Measurements from ENCODE around the gene RHBDF1. TPM values are rescaled to one million over a fixed set of nuclear protein-coding genes. Genes with fewer than 3 reads are reported as not detected.

Gene RHBDF1
- total and polyA plus RNA-seq, 2 experiments from 2014 or later, result 41.5 to 73.6 TPM

DNA sequence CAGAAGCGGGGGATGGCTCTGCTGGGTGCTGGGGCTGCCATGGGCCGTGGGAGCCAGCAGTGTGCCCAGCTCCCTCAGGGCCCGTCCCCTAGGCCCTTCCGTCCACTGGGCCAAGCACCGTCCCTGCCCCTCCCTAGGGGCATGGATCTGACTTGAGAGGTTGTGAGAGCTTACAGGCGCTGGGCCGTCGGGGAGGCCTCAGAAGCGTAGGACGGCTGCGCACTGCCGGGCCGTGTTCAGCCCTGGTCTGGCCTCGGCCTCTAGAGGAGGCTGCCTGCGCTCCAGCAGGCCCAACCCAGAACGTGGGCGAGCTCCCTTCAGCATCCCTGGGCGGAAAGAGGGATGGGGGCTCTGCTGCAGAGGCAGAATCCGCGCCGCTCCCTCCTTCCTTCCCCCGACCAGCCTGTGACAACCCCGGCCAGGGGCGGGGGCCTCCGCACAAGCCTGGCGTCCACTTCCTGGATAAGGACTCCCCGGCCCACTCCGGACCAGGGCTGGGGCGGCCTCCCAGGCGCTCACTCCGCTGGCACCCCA lies 4.9 kb upstream of the RHBDF1 start:
- peak; percentile 79 for DNase-seq (ENCODE audit: low spot score)
- 33% methylated on average over 23 of the region's 31 CpGs for WGBS (ENCODE audit: low lambda C conversion rate, missing lambda C conversion rate)
- Histone ChIP-seq H3K79me2 (peaks cover 7% of the 10 kb centered on the region), H3K27ac (peak overlapping the region; percentile 95), H3K9me2 (replicated peaks; ENCODE audit: insufficient read depth) (no peaks in the 10 kb centered on the region), H2AFZ (peak overlapping the region; percentile 90), H3K27me3 (no peaks in the 10 kb centered on the region), H3K4me3 (peak overlapping the region; percentile 75), H3K9me3 (ENCODE audit: low read depth) (no peaks in the 10 kb centered on the region), H3K4me2 (peak overlapping the region; percentile 100), H4K20me1 (ENCODE audit: insufficient read depth, poor library complexity, severe bottlenecking) (no peaks in the 10 kb centered on the region), H3K4me1 (ENCODE audit: insufficient read depth) (peaks cover 53% of the 10 kb centered on the region), H3K36me3 (replicated peaks; ENCODE audit: insufficient read depth, low read depth) (no peaks in the 10 kb centered on the region)
- no peak for TF ChIP-seq EZH2 (IDR thresholded peaks at IDR 0.05; ENCODE audit: borderline replicate concordance)

- Histone ChIP-seq H3K79me2 (peaks cover 7% of the 10 kb centered on the region), H2AFZ (no peak overlapping the region), H3K4me1 (ENCODE audit: insufficient read depth) (peaks cover 53% of the 10 kb centered on the region), H3K36me3 (replicated peaks; ENCODE audit: insufficient read depth, low read depth) (no peaks in the 10 kb centered on the region), H3K4me2 (peak overlapping the region; percentile 100), H3K9me3 (ENCODE audit: low read depth) (no peaks in the 10 kb centered on the region), H3K27ac (peak overlapping the region; percentile 95), H3K4me3 (peak overlapping the region; percentile 75), H3K27me3 (no peaks in the 10 kb centered on the region), H4K20me1 (ENCODE audit: insufficient read depth, poor library complexity, severe bottlenecking) (no peaks in the 10 kb centered on the region), H3K9me2 (replicated peaks; ENCODE audit: insufficient read depth) (no peaks in the 10 kb centered on the region)
- DNase-seq (ENCODE audit: low spot score), result peak; percentile 77
- WGBS (ENCODE audit: low lambda C conversion rate, missing lambda C conversion rate), result 49% methylated on average over 13 of the region's 13 CpGs
- TF ChIP-seq, protein P1, sequence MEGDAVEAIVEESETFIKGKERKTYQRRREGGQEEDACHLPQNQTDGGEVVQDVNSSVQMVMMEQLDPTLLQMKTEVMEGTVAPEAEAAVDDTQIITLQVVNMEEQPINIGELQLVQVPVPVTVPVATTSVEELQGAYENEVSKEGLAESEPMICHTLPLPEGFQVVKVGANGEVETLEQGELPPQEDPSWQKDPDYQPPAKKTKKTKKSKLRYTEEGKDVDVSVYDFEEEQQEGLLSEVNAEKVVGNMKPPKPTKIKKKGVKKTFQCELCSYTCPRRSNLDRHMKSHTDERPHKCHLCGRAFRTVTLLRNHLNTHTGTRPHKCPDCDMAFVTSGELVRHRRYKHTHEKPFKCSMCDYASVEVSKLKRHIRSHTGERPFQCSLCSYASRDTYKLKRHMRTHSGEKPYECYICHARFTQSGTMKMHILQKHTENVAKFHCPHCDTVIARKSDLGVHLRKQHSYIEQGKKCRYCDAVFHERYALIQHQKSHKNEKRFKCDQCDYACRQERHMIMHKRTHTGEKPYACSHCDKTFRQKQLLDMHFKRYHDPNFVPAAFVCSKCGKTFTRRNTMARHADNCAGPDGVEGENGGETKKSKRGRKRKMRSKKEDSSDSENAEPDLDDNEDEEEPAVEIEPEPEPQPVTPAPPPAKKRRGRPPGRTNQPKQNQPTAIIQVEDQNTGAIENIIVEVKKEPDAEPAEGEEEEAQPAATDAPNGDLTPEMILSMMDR (IDR thresholded peaks at IDR 0.05; ENCODE audit: poor library complexity), result no peak
- TF ChIP-seq EZH2 (IDR thresholded peaks at IDR 0.05; ENCODE audit: borderline replicate concordance) (no peak), EZH2phosphoT487 (IDR thresholded peaks at IDR 0.05; ENCODE audit: low read depth, severe bottlenecking, unreplicated experiment) (no peak)
Measured at GRCh38 chr16:76535-77272, 4.3 kb upstream of the RHBDF1 start.

- H3K9me2 ChIP-seq (replicated peaks; ENCODE audit: insufficient read depth), result no peaks in the 10 kb centered on the region
- H3K27ac ChIP-seq, result peak overlapping the region; percentile 95
- H3K4me1 ChIP-seq (ENCODE audit: insufficient read depth), result peaks cover 58% of the 10 kb centered on the region
- 44% methylated on average over 10 of the region's 11 CpGs for WGBS (ENCODE audit: low lambda C conversion rate, missing lambda C conversion rate)
- no peak overlapping the region for H2AFZ ChIP-seq
- peaks cover 4% of the 10 kb centered on the region for H4K20me1 ChIP-seq (ENCODE audit: insufficient read depth, poor library complexity, severe bottlenecking)
- H3K36me3 ChIP-seq (replicated peaks; ENCODE audit: insufficient read depth, low read depth), result no peaks in the 10 kb centered on the region
- no peaks in the 10 kb centered on the region for H3K9me3 ChIP-seq (ENCODE audit: low read depth)
- TF ChIP-seq, protein P1 (IDR thresholded peaks at IDR 0.05; ENCODE audit: poor library complexity), result peak; percentile 41
- TF ChIP-seq EZH2 (IDR thresholded peaks at IDR 0.05; ENCODE audit: borderline replicate concordance) (no peak), EZH2phosphoT487 (IDR thresholded peaks at IDR 0.05; ENCODE audit: low read depth, severe bottlenecking, unreplicated experiment) (no peak)
- H3K4me3 ChIP-seq, result no peak overlapping the region
- peak; percentile 87 for DNase-seq (ENCODE audit: low spot score)
- H3K27me3 ChIP-seq, result no peaks in the 10 kb centered on the region
- peak overlapping the region; percentile 100 for H3K4me2 ChIP-seq
- peaks cover 11% of the 10 kb centered on the region for H3K79me2 ChIP-seq
Measured at GRCh38 chr16:75580-76501, 3.4 kb upstream of the RHBDF1 start.

Measured in hepatocyte (in vitro differentiated cells).